Stimulated activated effector memory CD8-positive, alpha-beta T cell treated with anti-CD3 and anti-CD28 coated beads, Interleukin-12 subunit alpha, Interleukin-12 subunit beta, amount 100 ng/mL, for 72 hours (primary cell): ENCODE data around the gene MAT2A.

Experiments used
- ATAC-seq: fragments of 150-1000 bp; cut with Tn5 transposase; 2 replicates; pipeline ENCODE4 v1.10.0; 2021
- DNase-seq, 2 donors: peaks; one replicate each; pipeline ENCODE4 v3.0.0; 2021 to 2022; ENCODE audit warnings: low spot score in 2 of 2
- H3K27ac Mint-ChIP-seq: one replicate; pipeline ENCODE4 v1.8.0; 2022; ENCODE audit warnings: mild to moderate bottlenecking, mixed read lengths
- H3K36me3 Mint-ChIP-seq: one replicate; pipeline ENCODE4 v1.8.0; 2022; ENCODE audit warnings: mild to moderate bottlenecking, mixed read lengths
- H3K4me1 Mint-ChIP-seq: one replicate; pipeline ENCODE4 v1.8.0; 2022; ENCODE audit warnings: mixed read lengths
- H3K4me3 Mint-ChIP-seq: one replicate; pipeline ENCODE4 v1.8.0; 2022; ENCODE audit warnings: mild to moderate bottlenecking, mixed read lengths
- H3K9me3 Mint-ChIP-seq: one replicate; pipeline ENCODE4 v1.8.0; 2022; ENCODE audit warnings: mixed read lengths

MAT2A gene

GRCh38 chr2:85538507-85539360 lies at the start of gene MAT2A:
TSS of gene MAT2A (plus strand) at chr2:85539168. CDS start at chr2:85539288, 120 bp downstream.
- peak; percentile 93 to 95 for DNase-seq
- no peaks in the 10 kb centered on the region for H3K9me3 Mint-ChIP-seq
- peaks cover 46% of the 10 kb centered on the region for H3K4me1 Mint-ChIP-seq
- H3K4me3 Mint-ChIP-seq: peak within 1 kb of the TSS; percentile 92
- H3K36me3 Mint-ChIP-seq: peaks cover 58% of the 10 kb centered on the region
- peak within 1 kb of the TSS; percentile 98 for H3K27ac Mint-ChIP-seq
- peak; percentile 81 for ATAC-seq

GRCh38 chr2:85490861-85491755 lies 47.9 kb upstream of the MAT2A start:
- Mint-ChIP-seq H3K36me3 (no peaks in the 10 kb centered on the region), H3K27ac (no peak overlapping the region), H3K9me3 (peaks cover 3% of the 10 kb centered on the region), H3K4me3 (no peak overlapping the region), H3K4me1 (no peaks in the 10 kb centered on the region)
- no peak for ATAC-seq
- DNase-seq: no peak

GRCh38 chr2:85496436-85496835 lies 42.5 kb upstream of the MAT2A start:
- DNase-seq: no peak
- Mint-ChIP-seq H3K4me1 (no peaks in the 10 kb centered on the region), H3K4me3 (no peak overlapping the region), H3K36me3 (no peaks in the 10 kb centered on the region), H3K27ac (no peak overlapping the region), H3K9me3 (no peaks in the 10 kb centered on the region)
- ATAC-seq: no peak

- Mint-ChIP-seq H3K4me3 (no peak overlapping the region), H3K9me3 (no peaks in the 10 kb centered on the region), H3K27ac (no peak overlapping the region), H3K36me3 (no peaks in the 10 kb centered on the region), H3K4me1 (no peaks in the 10 kb centered on the region)
- ATAC-seq: no peak
- no peak for DNase-seq
Measured at GRCh38 chr2:85497944-85498630, 40.9 kb upstream of the MAT2A start.

- Mint-ChIP-seq H3K4me3 (no peak overlapping the region), H3K27ac (no peak overlapping the region), H3K36me3 (no peaks in the 10 kb centered on the region), H3K9me3 (no peaks in the 10 kb centered on the region), H3K4me1 (no peaks in the 10 kb centered on the region)
- ATAC-seq: no peak
- no peak for DNase-seq
Measured at GRCh38 chr2:85501248-85501647, 37.7 kb upstream of the MAT2A start.

- no peaks in the 10 kb centered on the region for H3K9me3 Mint-ChIP-seq
- ATAC-seq (no peak), DNase-seq (no peak)
- no peak overlapping the region for H3K27ac Mint-ChIP-seq
- no peak overlapping the region for H3K4me3 Mint-ChIP-seq
- H3K36me3 Mint-ChIP-seq: no peaks in the 10 kb centered on the region
- no peaks in the 10 kb centered on the region for H3K4me1 Mint-ChIP-seq
Measured at GRCh38 chr2:85502720-85503119, 36.2 kb upstream of the MAT2A start.

- ATAC-seq: no peak
- Mint-ChIP-seq H3K9me3 (no peaks in the 10 kb centered on the region), H3K36me3 (no peaks in the 10 kb centered on the region), H3K4me1 (no peaks in the 10 kb centered on the region), H3K4me3 (no peak overlapping the region), H3K27ac (no peak overlapping the region)
- no peak for DNase-seq
Measured at GRCh38 chr2:85503168-85503850, 35.7 kb upstream of the MAT2A start.

GRCh38 chr2:85503851-85504777 lies 34.9 kb upstream of the MAT2A start:
- no peak overlapping the region for H3K27ac Mint-ChIP-seq
- H3K4me3 Mint-ChIP-seq: no peak overlapping the region

GRCh38 chr2:85504778-85505261 lies 34.1 kb upstream of the MAT2A start:
- ATAC-seq: no peak
- no peak overlapping the region for H3K27ac Mint-ChIP-seq
- no peaks in the 10 kb centered on the region for H3K36me3 Mint-ChIP-seq
- no peaks in the 10 kb centered on the region for H3K9me3 Mint-ChIP-seq
- no peak for DNase-seq
- no peak overlapping the region for H3K4me3 Mint-ChIP-seq
- H3K4me1 Mint-ChIP-seq: no peaks in the 10 kb centered on the region

More at GRCh38 chr2:85503851-85504777, 34.9 kb upstream of the MAT2A start:
- DNase-seq (no peak), ATAC-seq (no peak)
- Mint-ChIP-seq H3K36me3 (no peaks in the 10 kb centered on the region), H3K4me1 (no peaks in the 10 kb centered on the region), H3K9me3 (no peaks in the 10 kb centered on the region)

GRCh38 chr2:85505551-85506238 lies 33.3 kb upstream of the MAT2A start:
- Mint-ChIP-seq H3K9me3 (no peaks in the 10 kb centered on the region), H3K4me1 (no peaks in the 10 kb centered on the region), H3K27ac (no peak overlapping the region), H3K36me3 (no peaks in the 10 kb centered on the region), H3K4me3 (no peak overlapping the region)
- DNase-seq: no peak
- ATAC-seq: no peak

GRCh38 chr2:85506768-85507181 lies 32.2 kb upstream of the MAT2A start:
- no peak for DNase-seq
- H3K4me1 Mint-ChIP-seq: no peaks in the 10 kb centered on the region
- H3K36me3 Mint-ChIP-seq: no peaks in the 10 kb centered on the region
- no peak overlapping the region for H3K4me3 Mint-ChIP-seq
- no peak for ATAC-seq
- H3K9me3 Mint-ChIP-seq: no peaks in the 10 kb centered on the region
- H3K27ac Mint-ChIP-seq: no peak overlapping the region

- Mint-ChIP-seq H3K36me3 (no peaks in the 10 kb centered on the region), H3K9me3 (no peaks in the 10 kb centered on the region), H3K27ac (no peak overlapping the region), H3K4me1 (no peaks in the 10 kb centered on the region), H3K4me3 (no peak overlapping the region)
- DNase-seq: no peak
- ATAC-seq: no peak
Measured at GRCh38 chr2:85511008-85511811, 27.8 kb upstream of the MAT2A start.

- Mint-ChIP-seq H3K4me1 (no peaks in the 10 kb centered on the region), H3K4me3 (no peak overlapping the region)
- no peak for DNase-seq
Measured at GRCh38 chr2:85514323-85514722, 24.6 kb upstream of the MAT2A start.

More at GRCh38 chr2:85514323-85514722, 24.6 kb upstream of the MAT2A start:
- H3K27ac Mint-ChIP-seq: no peak overlapping the region
- H3K9me3 Mint-ChIP-seq: no peaks in the 10 kb centered on the region
- no peak for ATAC-seq
- no peaks in the 10 kb centered on the region for H3K36me3 Mint-ChIP-seq
